Stomach (tissue), 9 donors: ENCODE data around the gene ASPG. TPM values are rescaled to one million over a fixed set of nuclear protein-coding genes. Genes with fewer than 3 reads are reported as not detected.

Source experiments
- DNase-seq, 2 donors: peaks; one replicate each; pipeline versions ENCODE4 v3.0.0 to v3.0.0-alpha.2; 2013 to 2019
- H3K27ac ChIP-seq, 5 donors: fragments of 200-600 bp in 4 of 5; sonication (generic) in 4 of 5; one replicate each; pipeline ENCODE4 v1.5.1; 2013 to 2019; ENCODE audit warnings: mild to moderate bottlenecking in 1 of 5, moderate library complexity in 1 of 5
- H3K27me3 ChIP-seq, 3 donors: fragments of 200-600 bp; sonication (generic); one replicate each; pipeline ENCODE4 v1.5.1; 2017 to 2019; ENCODE audit warnings: mixed run types in 1 of 3
- H3K36me3 ChIP-seq, 4 donors: fragments of 200-600 bp; sonication (generic); 1 replicate in 3 of 4; 2 replicates in 1 of 4; pipeline ENCODE4 v1.5.1; 2016 to 2019
- H3K4me1 ChIP-seq, 4 donors: fragments of 200-600 bp; sonication (generic); one replicate each; pipeline ENCODE4 v1.5.1; 2016 to 2019
- H3K4me3 ChIP-seq, 4 donors: fragments of 200-600 bp; sonication (generic) in 3 of 4; one replicate each; pipeline ENCODE4 v1.5.1; 2016 to 2019; ENCODE audit warnings: mild to moderate bottlenecking in 1 of 4
- H3K9me3 ChIP-seq, 4 donors: fragments of 200-600 bp; sonication (generic); one replicate each; pipeline ENCODE4 v1.5.1; 2016 to 2019
- CTCF ChIP-seq, 7 experiments: fragments of 450-650 bp in 4 of 7; fragments of 200-600 bp in 3 of 7; sonication (generic) in 3 of 7; IDR thresholded peaks; one replicate each; pipeline ENCODE4 v1.5.1; 2016 to 2019; ENCODE audit warnings: antibody characterized with exemption in 7 of 7, control low read depth in 2 of 7, mild to moderate bottlenecking in 1 of 7
- EP300 ChIP-seq: sonication (generic); formaldehyde crosslinking; IDR thresholded peaks from one replicate; pipeline ENCODE4 v1.6.1; 2017; ENCODE audit warnings: antibody characterized with exemption
- POLR2A ChIP-seq, 4 donors: fragments of 450-650 bp; IDR thresholded peaks; one replicate each; pipeline ENCODE4 v1.6.1; 2016; ENCODE audit warnings: antibody characterized with exemption in 4 of 4, control low read depth in 2 of 4, mild to moderate bottlenecking in 1 of 4, moderate library complexity in 1 of 4
- POLR2AphosphoS5 ChIP-seq, 3 donors: sonication (generic); formaldehyde crosslinking; IDR thresholded peaks; one replicate each; pipeline ENCODE4 v1.6.1; 2016; ENCODE audit warnings: antibody characterized with exemption in 3 of 3
- WGBS, 5 donors: extraction: QIAGEN DNeasy Blood & Tissue Kit in 3 of 5; methylation state at CpG; one replicate each; pipeline versions ENCODE4 v1.1.5 to v1.1.7; 2013 to 2018; 5-methylcytosine and 5-hydroxymethylcytosine counted together
- intact Hi-C: fragments of 100-400 bp; cut with DNase I; formaldehyde crosslinking; loops from one replicate; pipeline ENCODE4 v1.15.1; 2023; ENCODE audit warnings: low total_unique reads
- polyA plus RNA-seq, 3 donors: library from polyadenylated mRNA; stranded (reverse); fragments of 200-250 nt; gene quantifications; one replicate each; pipeline ENCODE4 v1.2.3, GENCODE V29; 2013
- total RNA-seq, 5 donors: library from RNA; depleted of rRNA; stranded (reverse); fragments of >200 nt; gene quantifications; one replicate each; pipeline versions ENCODE4 v1.1.0 to v1.2.3, GENCODE V29; 2014 to 2016
- donor health status: healthy with polysubstance abuse.
- donor health status: Bipolar disorder and iron deficiency.
- donor health status: healthy.

ASPG gene
- total and polyA plus RNA-seq, 8 donors, result 0.12 to 10.7 (median 4.4) TPM; not detected in 1

- TF ChIP-seq EP300, result no peak
- no peak for TF ChIP-seq POLR2A (IDR thresholded peaks at IDR 0.05)
- no peak for TF ChIP-seq CTCF (IDR thresholded peaks at IDR 0.05)
- TF ChIP-seq POLR2AphosphoS5 (IDR thresholded peaks at IDR 0.05), result no peak
- H3K27ac ChIP-seq, result peak overlapping the region in 1 of 5 donors; percentile 7
- WGBS, 5 donors, result 54 to 78% (median 59%) methylated on average over 11 to 19 of the region's 19 CpGs
- H3K9me3 ChIP-seq, result no peaks in the 10 kb centered on the region
- intact Hi-C loops, result no loop called here
- H3K4me1 ChIP-seq, result peaks cover 0 to 10% (median 4%) of the 10 kb centered on the region in 4 donors
- no peaks in the 10 kb centered on the region for H3K36me3 ChIP-seq
- peaks cover 0 to 14% (median 0%) of the 10 kb centered on the region in 3 donors for H3K27me3 ChIP-seq
- H3K4me3 ChIP-seq, result no peak overlapping the region
- peak in 1 of 2 donors; percentile 91 for DNase-seq
Observed at GRCh38 chr14:104150136-104151025, 64.9 kb downstream of the ASPG start.

GRCh38 chr14:104151026-104151381 lies 65.5 kb downstream of the ASPG start:
- 83 to 93% (median 88%) methylated on average over 5 of the region's 5 CpGs for WGBS, 5 donors
- peaks cover 0 to 14% (median 0%) of the 10 kb centered on the region in 3 donors for H3K27me3 ChIP-seq
- no peaks in the 10 kb centered on the region for H3K36me3 ChIP-seq
- H3K27ac ChIP-seq, result no peak overlapping the region
- no peak for DNase-seq
- intact Hi-C loops, result no loop called here
- H3K9me3 ChIP-seq, result no peaks in the 10 kb centered on the region
- H3K4me1 ChIP-seq, result peaks cover 0 to 10% (median 4%) of the 10 kb centered on the region in 4 donors
- no peak overlapping the region for H3K4me3 ChIP-seq
- TF ChIP-seq POLR2A (IDR thresholded peaks at IDR 0.05) (no peak), POLR2AphosphoS5 (IDR thresholded peaks at IDR 0.05) (no peak), CTCF (IDR thresholded peaks at IDR 0.05) (no peak), EP300 (no peak)

GRCh38 chr14:104151566-104152245 lies 66.2 kb downstream of the ASPG start:
- Histone ChIP-seq H3K9me3 (no peaks in the 10 kb centered on the region), H3K4me1 (peaks cover 0 to 10% (median 4%) of the 10 kb centered on the region in 4 donors), H3K27me3 (peaks cover 0 to 14% (median 0%) of the 10 kb centered on the region in 3 donors), H3K27ac (no peak overlapping the region), H3K4me3 (no peak overlapping the region), H3K36me3 (no peaks in the 10 kb centered on the region)
- no peak for DNase-seq
- TF ChIP-seq POLR2AphosphoS5 (IDR thresholded peaks at IDR 0.05), result no peak
- TF ChIP-seq CTCF (IDR thresholded peaks at IDR 0.05), result no peak
- no peak for TF ChIP-seq POLR2A (IDR thresholded peaks at IDR 0.05)
- no peak for TF ChIP-seq EP300
- intact Hi-C loops, result no loop called here
- WGBS, 5 donors, result 90 to 93% (median 92%) methylated on average over 30 to 34 of the region's 34 CpGs

GRCh38 chr14:104152246-104152575 lies 66.7 kb downstream of the ASPG start:
- TF ChIP-seq EP300, result no peak
- TF ChIP-seq POLR2A (IDR thresholded peaks at IDR 0.05), result no peak
- TF ChIP-seq POLR2AphosphoS5 (IDR thresholded peaks at IDR 0.05), result no peak
- TF ChIP-seq CTCF (IDR thresholded peaks at IDR 0.05), result no peak
- 40 to 94% (median 91%) methylated on average over 1 to 14 of the region's 14 CpGs; no CpG with 5 or more reads in 1 of the 5 donors for WGBS, 5 donors
- H3K36me3 ChIP-seq, result no peaks in the 10 kb centered on the region
- intact Hi-C loops, result no loop called here
- peaks cover 0 to 14% (median 0%) of the 10 kb centered on the region in 3 donors for H3K27me3 ChIP-seq
- H3K4me3 ChIP-seq, result no peak overlapping the region
- DNase-seq, result no peak
- no peak overlapping the region for H3K27ac ChIP-seq
- H3K9me3 ChIP-seq, result no peaks in the 10 kb centered on the region
- peaks cover 0 to 10% (median 4%) of the 10 kb centered on the region in 4 donors for H3K4me1 ChIP-seq
